SK-N-SH (cell line): ENCODE results near the gene VIPR2.

Source experiments
- MAX ChIP-seq: IDR thresholded peaks from 2 replicates; pipeline ENCODE4 v1.4.0; 2012; ENCODE audit warnings: low read depth
- RFX5 ChIP-seq: IDR thresholded peaks from 2 replicates; pipeline ENCODE4 v1.6.1; 2012; ENCODE audit warnings: mild to moderate bottlenecking, improper control_type of control experiment, low read length
- TF ChIP-seq, protein P1 (sequence below): fragments of 200-600 bp; sonication (generic); IDR thresholded peaks from 2 replicates; pipeline ENCODE4 v1.6.1; 2017; ENCODE audit warnings: antibody characterized with exemption, mild to moderate bottlenecking, moderate library complexity

- no peak for TF ChIP-seq MAX
- TF ChIP-seq RFX5: no peak
- TF ChIP-seq, protein P1, sequence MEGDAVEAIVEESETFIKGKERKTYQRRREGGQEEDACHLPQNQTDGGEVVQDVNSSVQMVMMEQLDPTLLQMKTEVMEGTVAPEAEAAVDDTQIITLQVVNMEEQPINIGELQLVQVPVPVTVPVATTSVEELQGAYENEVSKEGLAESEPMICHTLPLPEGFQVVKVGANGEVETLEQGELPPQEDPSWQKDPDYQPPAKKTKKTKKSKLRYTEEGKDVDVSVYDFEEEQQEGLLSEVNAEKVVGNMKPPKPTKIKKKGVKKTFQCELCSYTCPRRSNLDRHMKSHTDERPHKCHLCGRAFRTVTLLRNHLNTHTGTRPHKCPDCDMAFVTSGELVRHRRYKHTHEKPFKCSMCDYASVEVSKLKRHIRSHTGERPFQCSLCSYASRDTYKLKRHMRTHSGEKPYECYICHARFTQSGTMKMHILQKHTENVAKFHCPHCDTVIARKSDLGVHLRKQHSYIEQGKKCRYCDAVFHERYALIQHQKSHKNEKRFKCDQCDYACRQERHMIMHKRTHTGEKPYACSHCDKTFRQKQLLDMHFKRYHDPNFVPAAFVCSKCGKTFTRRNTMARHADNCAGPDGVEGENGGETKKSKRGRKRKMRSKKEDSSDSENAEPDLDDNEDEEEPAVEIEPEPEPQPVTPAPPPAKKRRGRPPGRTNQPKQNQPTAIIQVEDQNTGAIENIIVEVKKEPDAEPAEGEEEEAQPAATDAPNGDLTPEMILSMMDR: no peak
Measured at GRCh38 chr7:159191236-159191635, 46.6 kb upstream of the VIPR2 start.
